Thyroid gland (tissue), 4 donors: ENCODE measurements around the gene ZNF365.

Source experiments
- CTCF ChIP-seq, 6 experiments: fragments of 200-600 bp in 3 of 6; fragments of 450-650 bp in 3 of 6; sonication (generic) in 3 of 6; IDR thresholded peaks; one replicate each; pipeline ENCODE4 v1.5.1; 2016 to 2019; ENCODE audit warnings: antibody characterized with exemption in 6 of 6, mild to moderate bottlenecking in 2 of 6, inconsistent platforms in 1 of 6, moderate library complexity in 1 of 6
- POLR2A ChIP-seq, 2 donors: fragments of 450-650 bp; IDR thresholded peaks; one replicate each; pipeline ENCODE4 v1.6.1; 2017; ENCODE audit warnings: antibody characterized with exemption in 2 of 2, mild to moderate bottlenecking in 2 of 2, moderate library complexity in 1 of 2

DNA sequence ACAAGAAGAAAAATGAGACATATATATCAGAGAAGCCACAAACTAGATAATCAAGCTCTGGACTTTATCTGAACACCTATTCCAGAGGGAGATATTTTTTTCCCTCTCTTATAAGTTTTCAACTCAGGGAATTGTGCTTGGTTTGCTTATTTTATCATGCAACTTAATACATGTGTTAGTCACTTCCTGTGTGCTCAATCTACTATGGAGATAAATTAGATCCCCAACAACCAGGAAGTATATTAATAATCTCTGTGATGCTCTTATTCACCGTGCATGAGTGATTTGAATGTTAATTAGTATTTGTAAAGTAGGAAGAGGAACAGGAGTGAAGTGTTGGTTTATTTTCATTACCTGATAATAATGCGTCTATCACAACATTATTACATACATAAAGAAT lies 38.8 kb upstream of the ZNF365 start:
- no peak for TF ChIP-seq POLR2A (IDR thresholded peaks at IDR 0.05)
- no peak for TF ChIP-seq CTCF (IDR thresholded peaks at IDR 0.05)
